SK-N-SH (cell line): ENCODE data around the gene ACER2.

Source experiments
- POLR2AphosphoS5 ChIP-seq: IDR thresholded peaks from 2 replicates; pipeline ENCODE4 v1.6.1; 2012; ENCODE audit warnings: low read depth, low read length
- RCOR1 ChIP-seq: fragments of 150-350 bp; IDR thresholded peaks from 2 replicates; pipeline ENCODE4 v1.6.1; 2017; ENCODE audit warnings: antibody characterized with exemption, low read length
- SIN3A ChIP-seq: IDR thresholded peaks from 2 replicates; pipeline ENCODE4 v1.6.1; 2012; ENCODE audit warnings: low read depth, mild to moderate bottlenecking, low read length, moderate library complexity, borderline replicate concordance
- TF ChIP-seq, protein P1 (sequence below): fragments of 200-600 bp; sonication (generic); IDR thresholded peaks from 2 replicates; pipeline ENCODE4 v1.6.1; 2017; ENCODE audit warnings: antibody characterized with exemption, mild to moderate bottlenecking, moderate library complexity

DNA sequence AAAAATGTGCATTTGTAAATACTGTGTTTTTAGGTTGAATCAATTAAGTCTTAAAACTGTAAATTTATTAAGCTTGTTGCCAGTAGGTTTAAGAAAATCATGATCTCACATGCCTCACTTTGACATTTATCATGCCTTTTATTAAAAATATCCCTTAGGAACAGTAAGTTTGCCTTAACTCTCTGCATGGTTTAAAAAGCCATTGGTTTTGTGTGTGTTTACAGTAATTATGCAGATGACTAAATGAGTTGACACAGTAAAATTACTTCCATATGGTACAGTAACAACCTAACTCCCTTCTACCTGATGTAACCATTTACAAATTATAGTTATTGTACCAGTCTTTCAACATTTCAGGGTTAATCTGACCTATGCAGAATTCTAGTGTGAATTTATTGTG lies 35.3 kb upstream of the ACER2 start:
- TF ChIP-seq, protein P1, sequence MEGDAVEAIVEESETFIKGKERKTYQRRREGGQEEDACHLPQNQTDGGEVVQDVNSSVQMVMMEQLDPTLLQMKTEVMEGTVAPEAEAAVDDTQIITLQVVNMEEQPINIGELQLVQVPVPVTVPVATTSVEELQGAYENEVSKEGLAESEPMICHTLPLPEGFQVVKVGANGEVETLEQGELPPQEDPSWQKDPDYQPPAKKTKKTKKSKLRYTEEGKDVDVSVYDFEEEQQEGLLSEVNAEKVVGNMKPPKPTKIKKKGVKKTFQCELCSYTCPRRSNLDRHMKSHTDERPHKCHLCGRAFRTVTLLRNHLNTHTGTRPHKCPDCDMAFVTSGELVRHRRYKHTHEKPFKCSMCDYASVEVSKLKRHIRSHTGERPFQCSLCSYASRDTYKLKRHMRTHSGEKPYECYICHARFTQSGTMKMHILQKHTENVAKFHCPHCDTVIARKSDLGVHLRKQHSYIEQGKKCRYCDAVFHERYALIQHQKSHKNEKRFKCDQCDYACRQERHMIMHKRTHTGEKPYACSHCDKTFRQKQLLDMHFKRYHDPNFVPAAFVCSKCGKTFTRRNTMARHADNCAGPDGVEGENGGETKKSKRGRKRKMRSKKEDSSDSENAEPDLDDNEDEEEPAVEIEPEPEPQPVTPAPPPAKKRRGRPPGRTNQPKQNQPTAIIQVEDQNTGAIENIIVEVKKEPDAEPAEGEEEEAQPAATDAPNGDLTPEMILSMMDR: no peak
- TF ChIP-seq SIN3A: no peak
- TF ChIP-seq RCOR1: no peak
- TF ChIP-seq POLR2AphosphoS5: no peak
